AG04450 (cell line): ENCODE results near the gene HOXC13. TPM values are rescaled to one million over a fixed set of nuclear protein-coding genes. Genes with fewer than 3 reads are reported as not detected.

Experiments
- CTCF ChIA-PET: fragments of 300-600, 350-600 bp; formaldehyde crosslinking; extraction: SDS; loops from one replicate; lab custom pipeline; 2022; ENCODE audit warnings: antibody characterized with exemption, inconsistent platforms; lab: Charles Lee
- POLR2A ChIA-PET: fragments of 350-600 bp; formaldehyde crosslinking; extraction: SDS; loops from one replicate; lab custom pipeline; 2021; ENCODE audit warnings: antibody characterized with exemption, inconsistent platforms; lab: Yijun Ruan, JAX
- DNase-seq: peaks from one replicate; pipeline ENCODE4 v3.0.0-alpha.2; 2011; ENCODE audit warnings: low read depth, low spot score
- H3K27ac ChIP-seq: one replicate; pipeline ENCODE4 v1.5.1; 2012; ENCODE audit warnings: low read depth, low read length, control low read depth
- H3K27me3 ChIP-seq: one replicate; pipeline ENCODE4 v1.6.0; 2012; ENCODE audit warnings: low read length; ENCODE audit not compliant: control insufficient read depth, insufficient read depth
- H3K4me3 ChIP-seq: 2 replicates; pipeline ENCODE4 v1.5.1; 2011; ENCODE audit warnings: mild to moderate bottlenecking, low read depth, low read length, control low read depth
- H3K9me3 ChIP-seq: 2 replicates; pipeline ENCODE4 v1.5.1; 2012; ENCODE audit warnings: low read length; ENCODE audit not compliant: control insufficient read depth, insufficient read depth
- CTCF ChIP-seq: IDR thresholded peaks from 2 replicates; pipeline ENCODE4 v1.5.1; 2011; ENCODE audit warnings: low read depth, low read length, control low read depth, inconsistent platforms
- polyA plus RNA-seq: library from polyadenylated mRNA; depleted of rRNA; stranded (reverse); fragments of >200 nt; gene quantifications from 2 replicates; pipeline ENCODE4 v1.2.3, GENCODE V29; 2011

Gene HOXC13
- polyA plus RNA-seq, 1 experiment, result not detected

GRCh38 chr12:53948650-53949593 is 10.3 kb downstream of the HOXC13 start:
- H3K27me3 ChIP-seq, result peaks cover 92% of the 10 kb centered on the region
- DNase-seq, result no peak
- H3K4me3 ChIP-seq, result no peak overlapping the region
- ChIA-PET CTCF (no interaction called here), POLR2A (no interaction called here)
- H3K27ac ChIP-seq, result no peak overlapping the region
- TF ChIP-seq CTCF, result no peak
- peaks cover 14% of the 10 kb centered on the region; the same call in 1 of the 2 replicates for H3K9me3 ChIP-seq

- ChIA-PET CTCF (no interaction called here), POLR2A (no interaction called here)
- no peak overlapping the region for H3K4me3 ChIP-seq
- H3K27me3 ChIP-seq, result peaks cover 92% of the 10 kb centered on the region
- peaks cover 17% of the 10 kb centered on the region; the same call in 1 of the 2 replicates for H3K9me3 ChIP-seq
- TF ChIP-seq CTCF, result no peak
- no peak for DNase-seq
- no peak overlapping the region for H3K27ac ChIP-seq
Measured at GRCh38 chr12:53949631-53950436, 11.2 kb downstream of the HOXC13 start.

GRCh38 chr12:53950437-53950773 is 11.8 kb downstream of the HOXC13 start:
- TF ChIP-seq CTCF, result no peak
- H3K27me3 ChIP-seq, result peaks cover 90% of the 10 kb centered on the region
- DNase-seq, result no peak

GRCh38 chr12:53950789-53951576 is 12.4 kb downstream of the HOXC13 start:
- DNase-seq, result no peak

More at GRCh38 chr12:53950437-53950773, 11.8 kb downstream of the HOXC13 start:
- ChIA-PET POLR2A (no interaction called here), CTCF (no interaction called here)
- H3K9me3 ChIP-seq, result peaks cover 19% of the 10 kb centered on the region; the same call in 1 of the 2 replicates
- H3K27ac ChIP-seq, result no peak overlapping the region
- H3K4me3 ChIP-seq, result no peak overlapping the region

More at GRCh38 chr12:53950789-53951576, 12.4 kb downstream of the HOXC13 start:
- no peak overlapping the region for H3K4me3 ChIP-seq
- POLR2A ChIA-PET, result no interaction called here
- no peak overlapping the region for H3K27ac ChIP-seq
- CTCF ChIA-PET, result no interaction called here
- TF ChIP-seq CTCF, result no peak
- peaks cover 91% of the 10 kb centered on the region for H3K27me3 ChIP-seq
- H3K9me3 ChIP-seq, result peaks cover 19% of the 10 kb centered on the region; the same call in 1 of the 2 replicates
